HPDE6-E6E7 (cell line): ENCODE data around the gene RPS2.
A peak's percentile ranks its signal among the peaks of the same experiment; 100 is the strongest.

Experiments used
- DNase-seq: peaks from one replicate; pipeline ENCODE4 v3.0.0; 2011; ENCODE audit warnings: missing footprints; ENCODE audit errors: extremely low spot score

The RPS2 gene

DNA sequence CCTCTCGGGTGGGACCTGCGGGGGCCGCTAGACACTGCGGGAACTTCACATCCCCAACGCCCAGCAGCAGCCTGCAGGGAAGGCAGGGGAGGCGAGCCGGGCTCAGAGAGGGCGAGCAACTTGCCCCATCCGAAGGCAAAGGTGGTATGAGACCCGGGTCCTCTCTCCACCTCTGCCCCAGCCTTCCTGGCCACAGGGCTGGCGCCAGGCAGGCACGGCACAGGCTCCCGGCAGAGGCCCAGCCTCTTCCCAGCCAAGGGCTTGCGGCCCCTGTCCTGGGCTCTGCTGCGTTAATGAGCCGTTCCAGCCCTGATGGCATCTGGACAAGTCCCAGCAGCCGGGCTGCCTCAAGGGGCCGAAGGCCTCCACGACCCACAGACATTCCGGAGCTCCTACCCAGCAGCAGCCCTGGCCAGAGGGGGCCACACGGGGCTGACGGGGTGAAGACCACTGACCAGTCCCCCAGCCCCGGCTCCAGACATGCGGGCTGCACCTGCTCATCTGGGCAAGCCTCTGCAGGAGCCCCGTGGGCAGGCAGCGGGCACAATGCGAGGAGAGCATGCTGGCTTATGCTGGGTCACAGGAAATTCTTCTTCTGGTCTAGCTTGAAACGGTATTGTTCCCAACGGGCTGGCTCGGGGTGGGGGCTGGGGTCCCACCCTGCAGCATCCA, 45.2 kb downstream of the RPS2 start:
- no peak for DNase-seq

DNA sequence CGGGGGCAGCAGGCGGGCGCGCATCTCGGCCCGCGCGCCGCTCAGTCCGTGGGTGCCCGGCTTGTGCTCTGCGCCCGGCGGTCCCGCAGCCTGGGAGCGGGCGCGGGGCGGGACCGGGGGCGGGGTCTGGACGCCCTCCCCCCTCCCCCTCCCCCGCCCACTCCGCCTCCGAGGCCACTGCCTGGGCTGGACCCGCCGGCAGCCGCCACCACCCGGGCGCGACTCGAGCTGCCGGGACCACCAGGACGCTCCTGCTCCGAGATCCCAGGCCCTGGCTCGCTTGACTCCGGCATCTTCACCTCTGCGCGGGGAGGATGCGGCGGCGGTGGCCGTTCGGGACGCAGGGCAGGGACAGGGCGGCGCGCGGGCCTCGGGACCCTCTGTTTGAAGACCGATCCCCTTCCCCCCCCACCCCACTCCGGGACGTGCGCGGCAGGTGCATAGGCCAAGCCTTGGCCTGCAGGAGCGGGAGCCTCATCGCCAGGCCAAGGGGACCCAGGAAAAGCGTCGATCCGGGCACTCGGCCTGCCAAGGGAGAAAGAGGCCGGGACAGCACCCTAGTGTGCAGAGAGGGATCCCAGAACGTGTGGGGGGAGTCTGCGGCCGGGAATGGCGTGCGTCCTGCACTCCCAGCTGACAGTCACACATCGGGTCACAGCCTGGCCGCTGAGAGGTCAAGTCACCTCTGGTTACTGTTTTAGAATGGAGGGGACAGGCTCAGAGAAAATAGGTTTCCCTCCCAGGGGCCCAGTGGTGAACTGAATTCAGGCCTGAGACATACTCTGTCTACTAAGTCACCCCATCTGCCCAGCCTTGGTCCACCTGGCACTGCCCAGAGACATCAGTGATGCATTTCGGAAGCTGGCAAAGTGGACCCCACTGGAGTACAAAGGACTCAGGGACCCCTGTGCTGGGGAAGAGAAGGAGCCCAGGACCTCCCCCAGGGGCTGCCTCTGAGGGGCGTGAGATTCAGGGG, 46.0 kb downstream of the RPS2 start, which contains the start of gene HS3ST6:
HS3ST6 (minus strand) TSS at position 65 of the 976 bp plus-strand sequence. CDS start 92 bp downstream, outside the sequence.
- DNase-seq, result no peak

DNA sequence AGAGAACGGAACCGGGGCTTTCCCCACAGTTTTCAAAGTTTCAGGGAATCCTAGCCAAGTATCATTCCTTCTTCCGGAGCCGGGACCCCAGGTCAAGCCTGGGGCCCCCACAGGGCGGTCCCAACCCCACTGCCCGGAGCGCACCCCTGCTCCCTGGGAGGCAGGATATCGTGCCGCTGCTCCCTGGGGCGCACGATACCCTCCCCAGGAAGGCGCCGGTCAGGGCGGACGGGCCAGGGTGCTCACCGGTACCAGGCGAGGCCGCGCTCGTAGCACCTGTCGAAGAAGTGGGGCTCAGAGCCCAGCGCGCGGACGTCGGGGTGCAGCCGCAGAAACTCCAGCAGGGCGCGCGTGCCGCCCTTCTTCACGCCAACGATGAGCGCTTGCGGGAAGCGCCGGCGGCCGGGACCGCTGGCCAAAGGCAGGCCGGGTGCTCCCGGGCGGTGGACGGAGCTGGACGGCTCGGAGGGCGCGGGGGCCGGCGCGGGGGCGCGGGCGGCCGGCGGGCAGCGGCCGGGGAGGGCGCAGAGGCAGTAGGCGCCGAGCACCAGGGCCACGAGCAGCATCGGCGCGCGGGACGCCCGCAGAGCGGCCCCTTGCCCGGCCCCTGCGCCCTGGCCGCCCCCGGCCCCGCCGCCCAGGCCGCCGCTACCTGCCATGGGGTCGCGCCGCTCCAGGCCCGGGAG, 46.8 kb downstream of the RPS2 start:
- DNase-seq, result no peak

DNA sequence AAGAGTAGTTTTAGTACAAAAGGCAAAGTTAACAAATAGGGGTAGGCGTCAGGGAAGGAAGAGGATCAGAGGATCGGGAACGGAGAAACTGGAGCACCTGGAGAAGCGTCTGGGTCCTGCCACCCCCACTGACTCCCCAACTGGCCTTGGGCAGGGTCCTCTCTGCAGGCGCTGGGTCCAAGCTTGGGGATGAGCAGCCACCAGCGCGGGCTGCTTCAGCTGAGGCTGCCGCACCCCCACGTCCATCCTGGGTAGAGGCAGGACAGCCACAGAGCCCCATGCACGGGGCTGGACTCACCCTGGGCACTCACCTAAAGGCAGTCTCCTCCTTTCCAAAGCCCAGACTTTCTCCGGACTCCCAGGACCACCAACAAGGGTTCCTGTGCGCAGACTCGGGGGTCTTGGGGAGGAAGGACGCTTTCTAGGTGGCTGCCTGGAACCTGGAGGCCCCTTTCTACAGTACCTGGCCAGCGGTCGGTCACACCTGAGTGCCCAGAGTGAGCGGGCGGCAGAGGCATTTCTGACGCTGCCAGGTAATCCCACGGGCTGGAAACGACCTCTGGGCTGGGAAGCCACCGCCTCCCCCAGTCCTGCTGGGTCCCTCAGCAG, 47.5 kb downstream of the RPS2 start:
- DNase-seq, result no peak

DNA sequence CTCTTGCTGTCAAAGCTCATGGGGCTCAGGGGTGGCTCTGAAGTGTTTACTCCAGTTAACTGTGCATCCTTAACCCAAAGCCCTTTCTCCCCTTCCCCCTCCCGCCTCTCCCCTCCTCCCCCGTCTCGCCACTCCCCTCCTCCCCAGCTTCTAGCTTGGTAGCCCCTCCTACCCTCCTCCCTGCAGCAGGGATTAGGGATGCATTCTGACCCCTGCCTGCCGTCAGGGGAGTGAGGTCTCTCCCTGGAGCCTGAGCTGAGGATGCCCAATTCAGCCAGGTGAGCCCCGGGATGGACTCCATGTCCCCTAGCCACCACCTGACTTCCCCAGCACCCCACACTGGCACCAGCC, 48.0 kb downstream of the RPS2 start:
- no peak for DNase-seq

DNA sequence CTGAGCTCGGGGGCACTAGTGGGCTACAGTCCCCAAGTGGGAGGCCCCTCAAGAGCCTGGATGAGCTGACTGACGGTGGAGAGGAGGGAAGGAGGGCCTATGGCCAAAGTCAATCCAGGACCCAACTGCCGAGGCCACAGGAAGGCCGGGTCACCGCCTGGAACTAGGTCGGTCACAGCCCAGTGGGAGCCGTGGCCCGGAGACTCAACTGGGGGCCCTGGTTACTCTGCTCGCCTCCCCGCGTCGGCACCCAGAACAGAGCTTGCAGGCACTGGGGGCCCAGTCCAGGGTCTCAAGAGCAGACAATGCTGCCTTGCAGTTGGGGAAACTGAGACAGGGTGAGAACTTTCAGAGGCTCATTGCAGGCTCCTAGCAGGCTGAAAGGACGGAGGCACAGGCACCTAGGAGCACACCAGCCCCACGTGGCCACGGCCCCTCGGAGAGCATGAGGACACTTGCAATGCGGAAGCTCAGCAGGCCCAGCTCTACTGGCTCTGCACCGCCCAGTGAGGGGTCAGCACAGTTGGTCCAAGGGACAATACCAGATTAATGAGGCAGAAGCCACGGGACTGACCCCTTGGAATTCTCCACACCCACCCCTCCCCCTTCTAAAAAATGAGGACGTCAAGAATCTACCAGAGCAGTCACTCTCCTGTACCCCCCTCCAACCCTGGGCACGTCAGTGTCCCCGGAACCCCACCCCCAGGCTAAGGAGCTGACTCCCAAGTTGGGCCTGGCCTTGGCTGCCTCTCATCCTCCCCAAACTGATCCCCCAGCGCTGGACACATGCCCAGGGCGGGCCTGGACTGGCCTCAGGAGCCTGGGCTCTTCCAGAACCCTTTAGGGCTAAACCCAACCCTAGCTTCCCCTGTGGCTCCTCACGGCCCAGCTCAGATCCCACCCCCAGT, 48.6 kb downstream of the RPS2 start:
- no peak for DNase-seq

DNA sequence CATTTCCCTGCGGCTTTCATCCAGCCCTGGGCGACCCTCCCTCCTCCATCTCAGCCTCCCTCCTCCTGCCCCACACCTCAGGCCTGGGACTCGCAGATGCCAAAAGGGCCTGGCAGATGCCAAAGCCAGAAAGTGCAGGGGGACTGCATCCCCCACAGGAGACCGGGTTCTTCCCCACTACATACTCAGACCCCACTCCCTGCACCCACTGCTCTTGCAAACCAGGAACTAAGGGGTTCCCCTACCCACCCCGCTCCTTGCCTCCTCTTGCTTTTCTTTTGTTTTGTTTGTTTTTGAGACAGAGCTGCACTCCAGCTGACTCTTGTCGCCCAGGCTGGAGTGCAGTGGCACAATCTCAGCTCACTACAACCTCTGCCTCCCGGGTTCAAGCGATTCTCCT, 49.6 kb downstream of the RPS2 start:
- DNase-seq, result no peak

DNA sequence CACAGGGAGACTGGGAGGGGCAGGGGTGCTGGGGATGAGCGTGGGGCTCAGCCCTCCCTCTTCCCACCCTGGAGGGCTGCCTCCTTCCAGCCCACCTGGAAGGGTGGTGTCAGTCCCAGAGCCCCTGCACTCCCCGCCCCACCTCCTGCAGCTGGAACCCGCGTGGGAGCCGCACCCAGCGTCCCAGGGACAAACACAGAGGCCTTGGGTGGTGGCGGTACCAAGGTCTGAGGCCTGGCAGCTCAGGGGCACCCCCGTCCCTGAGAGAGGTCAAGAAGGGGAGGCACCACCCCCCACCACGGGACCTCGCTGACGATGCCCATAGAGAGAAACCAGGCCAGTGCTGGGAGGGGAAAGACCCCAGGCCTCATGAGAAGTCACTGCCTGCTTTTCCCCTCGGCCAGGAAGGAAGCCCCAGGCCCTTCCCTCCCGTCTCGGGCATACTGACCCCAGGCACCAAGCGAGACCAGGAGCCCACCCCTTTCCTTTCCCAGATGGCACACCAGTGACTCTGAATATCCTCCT, 50.5 kb downstream of the RPS2 start:
- DNase-seq, result no peak

DNA sequence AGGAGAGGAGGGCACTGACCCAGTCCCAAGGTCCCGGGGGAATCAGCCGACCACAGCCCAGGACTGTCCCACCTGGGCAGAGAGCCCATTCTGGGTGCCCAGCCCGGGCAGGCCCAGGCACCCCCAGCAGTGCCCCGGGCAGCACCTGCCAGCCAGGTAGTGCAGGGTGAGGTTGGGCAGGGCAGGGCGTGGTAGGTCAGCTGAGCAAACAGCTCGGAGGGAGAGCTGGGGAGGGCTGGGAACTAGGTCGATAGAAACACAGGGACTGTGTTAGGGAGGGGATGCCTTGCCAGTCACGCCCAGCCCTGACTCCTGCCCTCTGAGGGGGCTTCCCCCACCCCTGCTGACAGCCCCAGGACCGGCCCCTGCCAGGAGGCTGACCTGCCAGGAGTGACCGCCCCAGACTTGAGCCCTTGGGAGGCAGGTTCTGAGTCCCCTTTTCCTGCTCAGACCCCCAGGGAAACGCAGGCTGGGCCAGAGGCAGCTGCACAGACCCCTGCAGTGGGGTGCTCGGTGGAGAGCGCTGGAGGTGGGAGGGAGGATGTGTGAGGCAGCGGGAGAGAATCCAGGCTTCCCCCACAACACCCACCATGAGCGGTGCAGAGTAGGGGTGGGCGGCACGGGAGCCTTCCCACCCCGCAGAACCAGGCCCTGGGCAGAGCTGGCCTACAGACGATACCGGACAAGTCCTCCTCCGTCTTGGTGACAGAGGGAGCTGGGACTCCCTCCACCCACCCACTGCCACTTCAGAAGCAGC, 51.1 kb downstream of the RPS2 start:
- DNase-seq, result peak; percentile 76

DNA sequence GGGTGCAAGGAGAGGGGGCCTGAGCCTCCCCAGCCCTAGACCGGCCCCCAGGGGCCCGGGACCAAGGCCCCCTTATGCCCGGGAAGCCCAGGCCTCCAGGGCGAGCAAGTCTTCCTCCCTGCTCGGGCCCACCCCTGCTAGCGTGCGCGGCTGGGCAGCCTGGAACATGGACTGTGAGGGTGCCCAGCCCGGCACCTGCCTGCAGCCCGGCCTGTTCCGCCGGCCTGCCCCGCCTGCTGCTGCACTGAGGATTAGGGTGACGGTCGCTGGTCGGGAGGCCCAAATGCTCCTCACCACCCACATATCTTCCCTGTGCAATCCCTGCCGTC, 52.4 kb downstream of the RPS2 start:
- DNase-seq, result no peak
